ENCODE results near the gene PCDH9. TPM values are rescaled to one million over a fixed set of nuclear protein-coding genes. Genes with fewer than 3 reads are reported as not detected.

Gene PCDH9
- total RNA-seq, 1 donor from 2014 or later = 0.26 TPM

DNA sequence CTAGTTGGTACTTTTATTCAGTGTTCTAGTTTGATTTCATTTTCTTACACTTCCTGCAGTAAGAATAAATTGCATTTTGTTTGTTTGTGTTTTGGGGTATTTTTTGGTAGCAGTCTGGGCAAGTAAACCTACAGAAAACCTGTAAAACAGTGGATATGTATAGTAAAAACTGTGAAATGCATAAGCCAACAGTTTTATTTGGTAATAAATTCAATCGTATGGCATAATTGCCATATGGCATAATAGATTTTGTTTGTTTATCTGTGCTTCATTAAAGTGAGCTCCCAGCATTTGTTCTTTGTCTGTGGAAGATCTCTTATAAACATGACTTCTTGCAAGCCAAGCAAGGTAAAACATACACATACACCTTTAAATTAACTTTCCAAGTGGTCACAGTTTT, 111.9 kb downstream of the PCDH9 start:
- no peaks in the 10 kb centered on the region for H3K36me3 ChIP-seq (ENCODE audit: control insufficient read depth, insufficient read depth, low read length)
- FAIRE-seq (no peak), DNase-seq (ENCODE audit: low read depth) (no peak)
- H3K27me3 ChIP-seq (ENCODE audit: control insufficient read depth, insufficient read depth, low read length) = no peaks in the 10 kb centered on the region
- H3K4me3 ChIP-seq (ENCODE audit: low read depth, low read length) = no peak overlapping the region
- TF ChIP-seq, protein P1, sequence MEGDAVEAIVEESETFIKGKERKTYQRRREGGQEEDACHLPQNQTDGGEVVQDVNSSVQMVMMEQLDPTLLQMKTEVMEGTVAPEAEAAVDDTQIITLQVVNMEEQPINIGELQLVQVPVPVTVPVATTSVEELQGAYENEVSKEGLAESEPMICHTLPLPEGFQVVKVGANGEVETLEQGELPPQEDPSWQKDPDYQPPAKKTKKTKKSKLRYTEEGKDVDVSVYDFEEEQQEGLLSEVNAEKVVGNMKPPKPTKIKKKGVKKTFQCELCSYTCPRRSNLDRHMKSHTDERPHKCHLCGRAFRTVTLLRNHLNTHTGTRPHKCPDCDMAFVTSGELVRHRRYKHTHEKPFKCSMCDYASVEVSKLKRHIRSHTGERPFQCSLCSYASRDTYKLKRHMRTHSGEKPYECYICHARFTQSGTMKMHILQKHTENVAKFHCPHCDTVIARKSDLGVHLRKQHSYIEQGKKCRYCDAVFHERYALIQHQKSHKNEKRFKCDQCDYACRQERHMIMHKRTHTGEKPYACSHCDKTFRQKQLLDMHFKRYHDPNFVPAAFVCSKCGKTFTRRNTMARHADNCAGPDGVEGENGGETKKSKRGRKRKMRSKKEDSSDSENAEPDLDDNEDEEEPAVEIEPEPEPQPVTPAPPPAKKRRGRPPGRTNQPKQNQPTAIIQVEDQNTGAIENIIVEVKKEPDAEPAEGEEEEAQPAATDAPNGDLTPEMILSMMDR (IDR thresholded peaks at IDR 0.05; ENCODE audit: insufficient read depth, low read length, severe bottlenecking) = no peak

DNA sequence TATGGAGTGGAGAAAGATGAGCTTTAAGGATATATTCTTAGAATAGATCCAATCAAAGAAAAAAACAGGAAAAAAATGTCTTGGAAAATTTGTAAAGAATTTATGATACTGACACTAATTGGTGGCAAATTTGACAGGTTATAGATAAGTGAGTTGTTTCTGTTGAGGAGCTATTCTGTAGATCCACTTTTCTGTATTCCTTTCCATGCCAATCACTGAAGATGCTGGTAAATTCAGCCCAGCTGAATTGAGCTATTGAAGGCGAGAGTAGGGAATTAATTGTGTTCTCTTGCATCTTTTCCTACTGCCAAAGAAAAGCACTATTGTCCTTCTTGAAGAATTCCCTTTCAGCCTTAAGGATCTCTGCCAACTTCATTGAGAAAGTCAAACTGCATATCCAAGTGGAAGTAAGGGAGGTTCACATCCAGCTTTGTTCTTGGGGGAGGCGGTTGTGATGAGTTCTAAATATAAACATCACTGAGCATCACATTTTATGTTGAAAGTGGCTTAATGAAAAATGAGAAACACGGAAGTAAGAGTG, 113.1 kb downstream of the PCDH9 start:
- DNase-seq (ENCODE audit: low read depth) (no peak), FAIRE-seq (no peak)
- H3K36me3 ChIP-seq (ENCODE audit: control insufficient read depth, insufficient read depth, low read length) = no peaks in the 10 kb centered on the region
- no peak overlapping the region for H3K4me3 ChIP-seq (ENCODE audit: low read depth, low read length)
- TF ChIP-seq, protein P1 (IDR thresholded peaks at IDR 0.05; ENCODE audit: insufficient read depth, low read length, severe bottlenecking) = no peak
- no peaks in the 10 kb centered on the region for H3K27me3 ChIP-seq (ENCODE audit: control insufficient read depth, insufficient read depth, low read length)

DNA sequence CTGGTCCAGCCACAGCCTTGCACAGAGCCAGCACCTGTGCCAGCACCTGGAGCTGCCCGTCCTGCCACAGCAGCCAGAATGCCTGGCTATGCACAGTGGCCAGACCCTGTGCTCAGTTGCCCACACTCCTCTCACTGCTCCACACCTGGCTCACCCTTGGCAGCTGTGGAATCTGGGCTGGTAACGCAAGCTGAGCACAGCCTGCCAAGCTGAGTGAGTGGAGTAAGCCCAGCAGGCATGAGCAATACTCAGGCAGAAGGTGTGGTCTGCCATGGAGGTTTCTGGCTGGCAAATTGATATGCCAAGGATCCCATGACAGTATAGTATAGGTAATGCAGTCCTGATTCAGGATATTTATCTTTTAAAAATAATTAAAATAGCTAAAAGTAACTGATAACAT, 122.2 kb downstream of the PCDH9 start:
- Histone ChIP-seq H3K4me3 (ENCODE audit: low read depth, low read length) (no peak overlapping the region), H3K36me3 (ENCODE audit: control insufficient read depth, insufficient read depth, low read length) (no peaks in the 10 kb centered on the region), H3K27me3 (ENCODE audit: control insufficient read depth, insufficient read depth, low read length) (no peaks in the 10 kb centered on the region)
- DNase-seq (ENCODE audit: low read depth) (peak; percentile 42), FAIRE-seq (no peak)
- TF ChIP-seq, protein P1 (IDR thresholded peaks at IDR 0.05; ENCODE audit: insufficient read depth, low read length, severe bottlenecking) = no peak

DNA sequence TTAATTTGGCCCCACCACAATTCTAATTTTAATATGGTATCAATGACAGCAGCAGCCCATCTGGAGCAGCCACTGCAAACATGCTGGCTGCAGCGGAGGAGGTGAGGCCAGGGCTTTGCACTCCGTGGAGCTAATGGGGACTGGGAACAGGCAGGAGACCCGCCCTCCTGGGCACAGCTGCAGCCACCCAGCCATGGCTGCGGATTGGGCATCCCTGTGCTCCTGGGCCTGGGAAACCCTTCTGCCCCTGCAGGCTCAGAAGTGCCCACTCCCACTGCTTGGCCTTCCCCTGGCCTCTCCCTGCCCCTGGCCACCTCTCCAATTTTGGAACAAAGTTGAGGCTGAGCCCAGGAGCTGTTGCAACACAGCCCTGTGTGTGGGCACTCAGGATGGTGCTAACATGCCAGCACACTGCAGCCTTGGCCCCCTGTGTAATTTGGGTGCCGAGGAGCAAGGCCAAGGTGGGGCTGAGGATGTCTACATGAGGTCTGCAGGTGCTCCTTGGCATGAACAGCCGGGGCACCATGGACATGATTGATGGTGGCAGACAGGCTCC, 123.6 kb downstream of the PCDH9 start:
- Histone ChIP-seq H3K4me3 (ENCODE audit: low read depth, low read length) (no peak overlapping the region), H3K36me3 (ENCODE audit: control insufficient read depth, insufficient read depth, low read length) (no peaks in the 10 kb centered on the region), H3K27me3 (ENCODE audit: control insufficient read depth, insufficient read depth, low read length) (no peaks in the 10 kb centered on the region)
- no peak for DNase-seq (ENCODE audit: low read depth)
- TF ChIP-seq, protein P1 (IDR thresholded peaks at IDR 0.05; ENCODE audit: insufficient read depth, low read length, severe bottlenecking) = no peak
- FAIRE-seq = no peak

DNA sequence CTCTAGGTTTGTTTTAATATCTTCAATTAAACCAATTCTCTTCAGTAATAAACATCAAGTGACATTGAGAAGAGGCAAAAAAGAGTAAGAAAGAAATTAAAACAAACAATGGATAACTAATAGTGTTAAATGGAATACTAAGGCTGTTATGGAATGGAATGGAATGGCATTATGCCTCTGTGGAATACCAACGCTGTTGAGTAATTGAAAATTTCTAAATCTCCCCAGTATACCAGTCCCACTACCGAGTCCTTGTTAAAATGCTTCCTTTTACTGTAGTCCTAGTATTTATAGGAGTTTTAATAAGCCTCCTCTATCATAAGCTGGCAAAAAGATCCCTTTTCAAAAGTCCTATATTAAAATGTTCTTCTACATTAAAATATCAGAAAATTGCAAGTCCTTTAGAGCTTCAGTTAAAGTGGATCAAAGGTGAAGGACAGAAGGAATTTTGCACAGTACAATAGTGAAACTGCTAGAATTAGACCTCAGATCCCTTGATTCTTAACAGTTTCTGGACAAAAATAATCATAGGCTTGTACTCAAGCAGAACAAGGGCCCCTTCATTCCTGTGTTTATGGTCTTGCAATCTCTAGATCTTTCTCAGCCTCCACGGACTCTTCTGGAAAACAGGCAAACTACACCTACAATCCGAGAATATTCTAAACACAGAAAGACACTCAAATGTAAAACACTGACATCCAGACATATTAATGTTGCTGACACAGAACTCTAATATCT, 128.2 kb downstream of the PCDH9 start:
- Histone ChIP-seq H3K27me3 (ENCODE audit: control insufficient read depth, insufficient read depth, low read length) (no peaks in the 10 kb centered on the region), H3K4me3 (ENCODE audit: low read depth, low read length) (no peak overlapping the region), H3K36me3 (ENCODE audit: control insufficient read depth, insufficient read depth, low read length) (no peaks in the 10 kb centered on the region)
- DNase-seq (ENCODE audit: low read depth) = no peak
- TF ChIP-seq, protein P1 (IDR thresholded peaks at IDR 0.05; ENCODE audit: insufficient read depth, low read length, severe bottlenecking) = no peak
- FAIRE-seq = no peak

Measured in bronchial epithelial cell (primary cell).